Inflammatory macrophage treated with lipopolysaccharide for 1 hour (primary cell): Measurements from ENCODE around the gene TTLL10.

Experiments used
- DNase-seq, 2 donors: peaks; one replicate each; pipeline ENCODE4 v3.0.0-alpha.2; 2020 to 2022

TTLL10 gene, protein sequence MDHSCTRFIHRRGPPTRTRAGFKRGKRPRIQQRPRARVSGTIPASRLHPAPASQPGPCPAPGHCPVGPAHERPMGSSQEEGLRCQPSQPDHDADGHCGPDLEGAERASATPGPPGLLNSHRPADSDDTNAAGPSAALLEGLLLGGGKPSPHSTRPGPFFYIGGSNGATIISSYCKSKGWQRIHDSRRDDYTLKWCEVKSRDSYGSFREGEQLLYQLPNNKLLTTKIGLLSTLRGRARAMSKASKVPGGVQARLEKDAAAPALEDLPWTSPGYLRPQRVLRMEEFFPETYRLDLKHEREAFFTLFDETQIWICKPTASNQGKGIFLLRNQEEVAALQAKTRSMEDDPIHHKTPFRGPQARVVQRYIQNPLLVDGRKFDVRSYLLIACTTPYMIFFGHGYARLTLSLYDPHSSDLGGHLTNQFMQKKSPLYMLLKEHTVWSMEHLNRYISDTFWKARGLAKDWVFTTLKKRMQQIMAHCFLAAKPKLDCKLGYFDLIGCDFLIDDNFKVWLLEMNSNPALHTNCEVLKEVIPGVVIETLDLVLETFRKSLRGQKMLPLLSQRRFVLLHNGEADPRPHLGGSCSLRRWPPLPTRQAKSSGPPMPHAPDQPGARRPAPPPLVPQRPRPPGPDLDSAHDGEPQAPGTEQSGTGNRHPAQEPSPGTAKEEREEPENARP

DNA sequence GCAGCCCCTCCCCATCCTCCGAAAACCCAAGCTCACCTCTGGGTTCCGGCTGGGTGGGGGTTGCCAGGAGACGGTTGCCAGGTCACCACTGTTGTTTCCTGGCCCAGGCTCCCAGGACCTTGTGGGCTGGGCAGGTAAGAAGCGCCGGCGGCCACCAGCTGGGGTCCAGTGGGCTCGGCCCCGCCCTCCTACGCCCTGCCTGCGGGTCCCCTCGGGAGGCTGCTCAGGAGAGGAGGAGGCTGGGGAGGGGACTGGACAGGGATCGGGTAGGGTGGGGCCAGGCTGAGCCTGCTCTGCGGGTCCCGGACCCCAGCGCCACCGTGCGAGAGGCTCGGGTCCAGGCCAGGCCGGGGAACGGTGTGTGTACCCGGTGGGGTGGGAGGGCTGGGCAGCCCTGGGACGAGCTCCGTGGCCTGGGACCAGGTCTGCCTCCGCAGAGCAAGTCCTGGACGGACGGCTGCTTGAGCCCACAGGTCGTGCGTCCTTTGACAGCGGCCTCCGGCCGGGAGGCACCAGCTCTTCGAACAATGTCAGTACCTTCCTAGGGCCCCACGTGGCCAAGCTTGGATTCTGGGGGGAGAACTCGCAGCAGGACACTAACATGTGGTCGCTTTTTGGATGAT lies at the start of gene TTLL10:
TTLL10 (plus strand) TSS at position 88 of the 623 bp plus-strand sequence. CDS start 5,336 bp downstream, outside the sequence.
- DNase-seq, result no peak

GRCh38 chr1:1124508-1124785 lies 49.2 kb upstream of the TTLL10 start:
- DNase-seq, result no peak

GRCh38 chr1:1124786-1125642 lies 48.7 kb upstream of the TTLL10 start:
- no peak for DNase-seq

DNA sequence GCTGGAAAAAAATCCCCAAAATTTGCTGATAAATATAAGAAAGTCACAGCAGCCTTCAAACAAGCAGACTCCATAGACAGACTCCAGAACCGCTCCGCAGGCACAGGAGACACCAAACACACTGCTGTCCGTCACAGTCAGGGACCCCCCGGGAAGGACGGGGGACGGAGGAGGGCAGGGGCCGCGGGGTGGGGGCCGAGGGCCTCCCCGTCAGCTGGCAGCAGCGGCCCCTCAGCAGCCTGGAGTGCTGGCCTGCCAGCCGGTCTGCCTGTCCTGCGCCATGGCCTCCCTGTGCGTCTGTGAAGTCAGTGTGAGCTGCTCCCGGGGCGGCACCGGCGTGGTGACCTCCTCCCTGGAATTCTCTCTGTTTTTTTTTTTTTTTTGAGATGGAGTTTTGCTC lies 47.7 kb upstream of the TTLL10 start:
- no peak for DNase-seq

- no peak for DNase-seq
Observed at GRCh38 chr1:1127551-1128451, 45.9 kb upstream of the TTLL10 start.

GRCh38 chr1:1128454-1129139 lies 45.1 kb upstream of the TTLL10 start:
- DNase-seq, result no peak

- DNase-seq, result no peak
Observed at GRCh38 chr1:1129381-1129821, 44.3 kb upstream of the TTLL10 start.

DNA sequence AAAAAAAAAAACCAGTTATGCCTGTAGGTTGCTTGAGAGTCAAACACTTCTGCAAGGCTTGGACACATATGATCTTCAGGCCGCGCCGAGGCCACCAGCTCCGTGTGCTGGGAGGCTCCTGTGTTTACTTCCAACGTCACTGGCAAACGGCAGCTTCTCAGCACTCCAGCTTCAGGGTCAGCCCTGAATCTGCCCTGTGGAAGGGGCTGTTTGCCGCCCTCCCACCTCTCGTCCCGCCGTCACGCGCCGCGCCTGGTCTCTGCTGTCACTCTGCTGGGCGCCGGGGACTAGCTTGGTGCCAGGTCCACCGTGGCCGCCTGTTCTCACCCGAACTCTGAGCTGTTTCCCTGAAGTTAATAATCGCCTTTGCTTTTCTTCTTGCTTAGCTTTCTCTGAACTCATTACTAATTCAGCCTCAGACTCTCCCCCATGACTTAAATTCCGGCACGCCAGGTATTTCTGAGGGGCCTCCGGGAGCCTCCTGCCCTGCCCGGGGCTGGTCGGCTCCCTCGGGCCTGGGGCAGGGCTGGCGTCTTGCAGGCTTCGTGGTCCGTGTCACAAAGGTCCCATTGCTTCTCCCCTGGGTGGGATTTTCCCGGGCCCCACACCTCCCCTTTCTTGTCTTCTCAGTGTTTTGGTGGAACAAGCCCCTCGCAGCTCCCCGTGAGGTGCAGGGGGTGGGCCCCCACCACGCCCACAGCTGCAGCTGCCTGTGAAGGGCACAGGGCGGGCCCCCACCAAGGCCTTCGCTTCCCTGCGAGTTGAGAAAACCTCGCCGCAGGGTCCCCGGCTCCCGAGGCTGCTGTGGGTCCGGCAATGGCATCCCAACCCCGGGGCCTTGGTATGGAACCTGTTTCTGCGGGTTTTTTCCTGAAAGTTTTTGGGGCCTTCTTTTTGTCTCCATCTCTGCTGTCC lies 43.2 kb upstream of the TTLL10 start:
- no peak for DNase-seq

DNA sequence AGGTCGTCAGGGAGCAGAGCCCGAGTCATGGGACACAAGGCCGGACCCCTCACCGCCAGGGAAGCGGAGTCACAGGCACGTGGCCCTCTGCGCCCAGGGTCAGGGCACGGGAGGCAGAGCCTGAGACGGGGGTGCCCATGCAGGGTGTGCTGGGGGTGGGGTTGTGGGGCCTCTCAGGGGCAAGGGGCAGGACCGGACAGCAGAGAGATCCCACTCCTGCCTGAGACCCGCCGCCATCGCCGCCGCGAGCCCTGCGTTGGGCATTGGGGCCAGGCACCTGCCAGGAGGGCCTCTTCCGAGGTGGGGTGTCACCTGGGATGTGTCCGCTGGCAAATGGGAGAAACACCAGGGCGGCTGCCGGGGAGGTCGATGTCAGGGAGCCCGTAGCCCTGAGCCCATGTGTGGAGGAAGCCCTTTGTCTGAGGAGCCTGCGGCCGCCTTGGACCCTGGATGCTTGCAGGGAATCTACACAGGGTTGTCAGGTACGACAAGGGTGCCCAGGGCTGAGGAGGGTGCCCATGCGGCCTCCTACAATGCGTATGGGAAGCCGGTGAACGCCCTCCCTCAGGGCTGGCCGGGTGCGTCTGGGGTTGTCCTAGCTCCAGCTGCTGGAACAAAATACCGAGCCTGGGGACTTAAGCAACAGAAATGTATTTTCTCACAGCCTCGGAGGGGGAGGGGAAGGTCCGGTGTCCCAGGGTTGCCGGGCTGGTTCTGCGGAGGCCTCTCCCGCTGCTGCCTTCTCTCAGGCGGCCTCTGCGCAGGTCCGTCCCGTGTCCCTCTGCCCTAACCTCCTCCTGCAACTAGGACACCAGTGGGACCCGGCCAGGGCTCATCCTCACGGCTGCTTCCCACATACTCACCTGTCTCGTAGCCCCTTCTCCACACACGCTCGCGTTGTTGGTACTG lies 41.4 kb upstream of the TTLL10 start:
- DNase-seq, result no peak

DNA sequence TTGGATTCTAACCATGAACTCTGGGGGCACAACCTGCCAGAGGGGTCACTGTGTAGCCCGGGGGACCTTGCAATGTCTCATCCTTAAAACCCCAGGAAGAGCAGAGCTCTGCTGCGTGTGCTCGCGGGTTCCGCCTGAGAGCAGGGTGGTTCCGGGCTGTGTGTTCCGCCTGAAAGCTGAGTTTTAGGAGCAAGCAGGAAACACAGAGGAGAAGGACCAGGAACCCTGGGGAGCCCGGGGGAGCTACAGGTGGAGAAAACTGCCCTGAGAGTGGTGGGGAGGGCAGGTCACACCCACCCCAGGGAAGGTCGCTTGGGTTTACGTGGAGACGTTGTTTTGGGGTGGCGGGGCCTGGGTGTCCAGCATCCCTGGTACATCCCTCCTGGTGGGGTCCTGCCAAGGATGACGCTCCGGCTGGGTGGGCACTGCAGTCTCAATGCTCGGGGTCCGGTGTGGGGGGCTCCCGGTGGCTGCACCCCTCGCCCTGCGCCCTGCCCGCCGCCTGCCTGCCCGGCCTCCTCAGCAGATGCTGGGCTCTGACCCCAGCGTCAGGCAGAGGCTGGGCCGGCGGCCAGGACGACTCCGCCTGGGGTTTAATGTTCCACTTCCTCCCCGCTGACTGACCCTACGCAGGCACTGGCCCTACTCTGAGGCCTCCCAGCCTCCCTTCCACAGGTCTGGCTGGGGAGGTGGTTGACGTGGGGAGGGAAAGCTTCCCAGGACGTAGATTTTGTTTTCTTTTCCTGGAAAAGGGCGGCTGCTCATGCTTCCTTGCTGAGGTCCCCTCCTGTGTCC lies 40.5 kb upstream of the TTLL10 start:
- no peak for DNase-seq

- no peak for DNase-seq
Observed at GRCh38 chr1:1134300-1134970, 39.2 kb upstream of the TTLL10 start.

DNA sequence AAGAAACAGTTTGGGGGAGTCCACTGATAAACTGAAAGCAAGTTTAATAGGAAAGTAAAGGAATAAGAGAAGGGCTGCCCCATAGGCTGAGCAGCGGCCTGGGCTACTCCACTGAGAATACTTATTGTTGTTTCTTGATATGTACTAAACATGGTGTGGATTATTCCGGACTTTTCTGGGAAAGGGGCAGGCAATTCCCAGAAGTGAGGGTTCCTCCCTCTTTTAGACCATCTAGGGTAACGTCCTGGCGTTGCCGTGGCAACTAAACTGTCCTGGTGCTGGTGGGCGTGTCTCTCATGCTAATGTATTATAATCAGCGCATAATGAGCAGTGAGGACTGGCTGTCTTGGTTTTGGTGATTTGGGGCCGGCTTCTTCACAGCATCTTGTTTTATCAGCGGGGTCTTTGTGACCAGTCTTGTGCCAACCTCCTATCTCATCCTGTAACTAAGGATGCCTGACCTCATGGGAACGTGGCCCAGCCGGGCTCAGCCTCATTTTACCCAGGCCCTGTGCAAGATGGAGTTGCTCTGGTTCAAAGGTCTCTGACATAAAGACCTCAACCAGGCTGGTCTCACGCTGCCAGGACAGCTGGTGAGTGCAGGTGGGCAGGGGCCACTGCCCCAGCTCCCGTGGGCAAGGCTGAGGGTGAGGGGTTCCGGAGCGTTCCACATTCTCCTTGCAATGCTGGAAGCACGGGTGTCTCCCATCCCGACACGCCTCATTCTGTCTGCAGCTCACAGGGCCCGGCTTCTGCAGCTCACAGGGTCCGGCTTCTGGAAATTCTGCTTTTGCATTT lies 38.1 kb upstream of the TTLL10 start:
- no peak for DNase-seq

DNA sequence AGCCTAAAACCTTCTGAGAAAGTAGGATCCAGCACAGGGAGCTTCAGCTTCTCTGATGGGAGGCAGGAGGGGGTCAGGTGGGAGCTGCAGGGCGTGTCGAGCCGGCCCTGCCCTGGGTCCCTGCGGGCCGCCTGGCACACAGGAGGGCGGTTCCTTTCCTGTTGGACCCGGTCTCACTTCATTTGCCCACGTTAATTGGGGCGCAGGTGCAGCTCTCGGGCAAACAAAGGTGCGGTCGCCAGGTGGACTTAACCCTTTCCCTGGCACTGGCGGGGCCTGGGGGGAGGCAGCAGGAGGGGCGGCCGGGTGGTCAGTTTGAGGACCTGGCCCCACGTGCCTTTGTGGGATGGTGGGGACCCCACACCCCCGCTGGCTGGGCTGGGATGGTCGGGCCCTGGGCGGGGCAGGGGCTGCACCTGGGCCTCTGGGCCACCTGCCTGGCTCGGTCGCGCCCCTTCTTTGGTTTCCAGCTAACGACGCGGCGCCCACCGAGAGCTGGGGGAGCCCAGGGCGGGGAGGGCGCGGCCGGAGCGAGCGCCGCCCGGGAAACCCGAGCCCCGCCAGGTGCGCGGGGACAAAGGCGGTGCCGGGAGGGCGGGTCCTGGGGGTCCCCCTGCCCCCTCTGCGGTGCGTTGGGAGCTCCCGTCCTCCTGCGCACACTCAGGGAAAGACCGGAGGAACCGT lies 37.0 kb upstream of the TTLL10 start:
- DNase-seq, result no peak

- peak in 1 of 2 donors; percentile 21 for DNase-seq
Observed at GRCh38 chr1:1137256-1138045, 36.2 kb upstream of the TTLL10 start.

- no peak for DNase-seq
Observed at GRCh38 chr1:1140673-1141072, 33.0 kb upstream of the TTLL10 start.
